Left lung (tissue), 10 donors: Measurements from ENCODE around the gene GLO1. TPM values are rescaled to one million over a fixed set of nuclear protein-coding genes. Genes with fewer than 3 reads are reported as not detected.

ENCODE experiments used
- ATAC-seq: fragments of 200-7000 bp; cut with Tn5 transposase; one replicate; pipeline ENCODE4 v1.9.1; 2020; ENCODE audit warnings: moderate library complexity
- DNase-seq, 4 donors: peaks; one replicate each; pipeline ENCODE4 v3.0.0-alpha.2; 2013 to 2020
- H3K27ac ChIP-seq, 2 donors: fragments of 200-600 bp; sonication (generic) in 1 of 2; one replicate each; pipeline versions ENCODE4 v1.5.0 to v1.8.0; 2020 to 2021
- H3K27me3 ChIP-seq, 2 donors: fragments of 200-600 bp; sonication (generic) in 1 of 2; one replicate each; pipeline versions ENCODE4 v1.5.0 to v1.8.0; 2020 to 2021
- H3K36me3 ChIP-seq, 2 donors: fragments of 200-600 bp; sonication (generic) in 1 of 2; one replicate each; pipeline versions ENCODE4 v1.5.0 to v1.8.0; 2020 to 2021
- H3K4me1 ChIP-seq, 2 donors: fragments of 200-600 bp; one replicate each; pipeline ENCODE4 v1.8.0; 2021
- H3K4me3 ChIP-seq, 2 donors: fragments of 200-600 bp; sonication (generic) in 1 of 2; one replicate each; pipeline versions ENCODE4 v1.5.0 to v1.8.0; 2020 to 2021; ENCODE audit warnings: mild to moderate bottlenecking in 1 of 2
- H3K9me3 ChIP-seq, 2 donors: fragments of 200-600 bp; sonication (generic) in 1 of 2; one replicate each; pipeline versions ENCODE4 v1.5.0 to v1.8.0; 2020 to 2021
- intact Hi-C, 2 donors: fragments of 100-400 bp; cut with DNase I; formaldehyde crosslinking; loops; one replicate each; pipeline versions ENCODE4 v1.11.2 to v1.14.2; 2022
- polyA plus RNA-seq, 6 donors: library from polyadenylated mRNA; unstranded; fragments of 120-200 nt; gene quantifications; one replicate each; pipeline ENCODE4 v1.2.1, GENCODE V29; 2013; ENCODE audit not compliant: insufficient read length in 6 of 6
- total RNA-seq, 2 donors: library from RNA; stranded (reverse); fragmentation: NEBNext Ultra II Directional; extraction: Animal tissue kit (Norgen Biotek cat#: 25700); gene quantifications; one replicate each; pipeline ENCODE4 v1.2.1, GENCODE V29; 2021
- TF ChIP-seq, protein P1 (sequence below), 2 donors: fragments of 200-600 bp; sonication (generic) in 1 of 2; IDR thresholded peaks; one replicate each; pipeline versions ENCODE4 v1.5.0 to v1.8.0; 2021; ENCODE audit warnings: antibody characterized with exemption in 2 of 2
- donor health status: DM: no; HTN: yes; CAD: no.
- donor health status: DM: no; HTN: no; CAD: no.

The GLO1 gene
- total and polyA plus RNA-seq, 8 donors, result 88.8 to 130 (median 118) TPM

DNA sequence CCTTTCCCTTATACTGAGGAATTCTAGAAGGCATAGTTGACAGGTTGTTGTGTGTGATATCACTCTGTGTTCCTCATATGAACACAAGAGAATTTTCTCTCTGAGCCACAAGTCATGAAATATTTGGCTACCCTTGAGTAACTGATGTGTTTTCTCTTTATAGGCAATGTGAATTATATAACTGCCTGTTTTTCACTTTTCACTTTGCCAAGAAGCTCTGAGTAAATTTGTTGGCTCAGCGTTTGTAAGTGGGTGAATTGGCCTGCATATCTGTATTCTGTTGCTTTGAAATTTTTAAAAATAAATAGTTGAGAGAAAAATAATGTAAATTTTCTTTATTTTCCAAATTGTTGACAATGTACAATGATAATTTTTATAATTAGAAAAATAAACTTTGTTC is 58.0 kb downstream of the GLO1 start:
- no peaks in the 10 kb centered on the region for H3K27me3 ChIP-seq
- DNase-seq (peak in 1 of 4 donors; percentile 5), ATAC-seq (no peak)
- H3K4me3 ChIP-seq, result no peak overlapping the region
- intact Hi-C loops, result no loop called here
- peaks cover 0 to 12% of the 10 kb centered on the region in 2 donors for H3K4me1 ChIP-seq
- TF ChIP-seq, protein P1, sequence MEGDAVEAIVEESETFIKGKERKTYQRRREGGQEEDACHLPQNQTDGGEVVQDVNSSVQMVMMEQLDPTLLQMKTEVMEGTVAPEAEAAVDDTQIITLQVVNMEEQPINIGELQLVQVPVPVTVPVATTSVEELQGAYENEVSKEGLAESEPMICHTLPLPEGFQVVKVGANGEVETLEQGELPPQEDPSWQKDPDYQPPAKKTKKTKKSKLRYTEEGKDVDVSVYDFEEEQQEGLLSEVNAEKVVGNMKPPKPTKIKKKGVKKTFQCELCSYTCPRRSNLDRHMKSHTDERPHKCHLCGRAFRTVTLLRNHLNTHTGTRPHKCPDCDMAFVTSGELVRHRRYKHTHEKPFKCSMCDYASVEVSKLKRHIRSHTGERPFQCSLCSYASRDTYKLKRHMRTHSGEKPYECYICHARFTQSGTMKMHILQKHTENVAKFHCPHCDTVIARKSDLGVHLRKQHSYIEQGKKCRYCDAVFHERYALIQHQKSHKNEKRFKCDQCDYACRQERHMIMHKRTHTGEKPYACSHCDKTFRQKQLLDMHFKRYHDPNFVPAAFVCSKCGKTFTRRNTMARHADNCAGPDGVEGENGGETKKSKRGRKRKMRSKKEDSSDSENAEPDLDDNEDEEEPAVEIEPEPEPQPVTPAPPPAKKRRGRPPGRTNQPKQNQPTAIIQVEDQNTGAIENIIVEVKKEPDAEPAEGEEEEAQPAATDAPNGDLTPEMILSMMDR (IDR thresholded peaks at IDR 0.05), result no peak
- no peak overlapping the region for H3K27ac ChIP-seq
- H3K9me3 ChIP-seq, result no peaks in the 10 kb centered on the region
- H3K36me3 ChIP-seq, result no peaks in the 10 kb centered on the region

DNA sequence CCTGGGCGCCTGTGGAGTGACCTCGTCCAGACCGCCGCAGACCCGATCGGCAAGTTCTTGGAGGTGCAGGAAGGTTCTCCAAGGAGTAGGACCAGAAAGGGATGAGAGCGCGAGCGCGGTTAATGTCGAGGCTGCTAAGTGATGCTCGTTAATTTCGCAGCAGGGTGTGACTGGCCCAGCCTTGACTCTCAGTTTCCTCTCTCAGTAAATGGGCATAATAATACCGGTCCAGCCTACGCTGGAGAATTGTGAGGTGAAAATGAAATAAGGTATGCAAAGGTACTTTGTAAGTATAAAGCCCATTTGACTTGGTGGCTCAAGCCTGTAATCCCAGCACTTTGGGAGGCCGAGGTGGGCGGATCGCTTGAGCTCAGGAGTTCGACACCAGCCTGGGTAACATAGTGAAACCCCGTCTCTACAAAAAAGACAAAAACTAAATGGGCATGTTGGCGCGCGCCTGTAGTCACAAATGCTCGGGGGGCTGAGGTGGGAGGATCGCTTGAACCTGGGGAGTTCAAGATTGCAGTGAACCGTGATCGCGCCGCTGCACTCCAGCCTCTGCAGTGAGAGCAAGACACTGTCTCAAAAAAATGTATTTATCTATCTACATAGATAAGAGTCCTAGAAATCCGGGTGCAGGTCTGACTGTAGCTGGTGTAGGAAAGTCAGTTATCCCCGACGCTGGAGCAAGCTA is 62.6 kb downstream of the GLO1 start:
- TF ChIP-seq, protein P1 (IDR thresholded peaks at IDR 0.05), result no peak
- DNase-seq (peak in 2 of 4 donors; percentile 3 to 5), ATAC-seq (peak; percentile 59)
- Histone ChIP-seq H3K9me3 (no peaks in the 10 kb centered on the region), H3K4me1 (peaks cover 5 to 23% of the 10 kb centered on the region in 2 donors), H3K27ac (peak overlapping the region; percentile 90 to 91), H3K27me3 (no peaks in the 10 kb centered on the region), H3K36me3 (no peaks in the 10 kb centered on the region), H3K4me3 (peak overlapping the region; percentile 79 to 85)
- intact Hi-C loops, result no loop called here

DNA sequence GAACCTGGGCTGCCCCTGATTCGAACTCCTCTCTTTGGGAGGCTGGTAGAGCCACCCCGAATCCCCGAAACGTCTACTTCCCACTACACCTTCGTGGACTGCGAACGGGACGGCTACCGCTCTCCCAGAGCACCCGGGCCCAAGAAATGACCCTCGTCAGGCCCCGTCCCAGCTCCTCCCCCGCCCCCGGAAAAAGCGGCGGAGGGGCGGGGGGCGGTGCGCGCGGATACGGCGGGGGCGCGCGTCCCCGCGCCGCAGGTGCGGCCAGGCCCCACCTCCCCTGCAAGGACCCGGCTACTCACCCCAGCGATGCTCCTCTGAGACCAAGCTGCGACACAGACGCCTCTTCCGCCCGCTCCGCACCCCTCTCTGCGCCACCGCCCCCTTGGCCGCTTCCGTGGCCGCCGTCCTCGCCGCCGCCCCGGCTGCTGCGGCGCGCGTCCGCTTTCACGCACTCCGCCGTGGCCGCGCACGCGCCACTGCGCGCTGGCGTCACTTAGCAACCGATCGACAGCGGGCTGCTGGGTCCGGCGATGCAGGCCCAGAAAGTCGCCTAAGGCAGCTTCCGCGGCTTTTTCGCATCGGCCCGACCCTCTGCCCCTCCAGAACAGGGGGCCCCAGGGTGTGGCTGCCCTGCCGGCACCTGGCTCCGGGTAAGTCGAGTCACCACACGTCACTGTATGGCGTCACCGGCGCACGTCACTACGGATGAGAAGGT is 63.3 kb downstream of the GLO1 start, which contains the start of gene BTBD9:
BTBD9 (minus strand) TSS at position 432 of the 718 bp plus-strand sequence.
- Histone ChIP-seq H3K36me3 (no peaks in the 10 kb centered on the region), H3K27ac (peak within 1 kb of the TSS; percentile 90 to 91), H3K9me3 (no peaks in the 10 kb centered on the region), H3K4me1 (peaks cover 5 to 28% of the 10 kb centered on the region in 2 donors), H3K4me3 (peak within 1 kb of the TSS; percentile 79 to 85), H3K27me3 (no peaks in the 10 kb centered on the region)
- TF ChIP-seq, protein P1 (IDR thresholded peaks at IDR 0.05), result no peak
- ATAC-seq (peak; percentile 85), DNase-seq (peak; percentile 81 to 95 (median 94))
- intact Hi-C loops, result no loop called here

DNA sequence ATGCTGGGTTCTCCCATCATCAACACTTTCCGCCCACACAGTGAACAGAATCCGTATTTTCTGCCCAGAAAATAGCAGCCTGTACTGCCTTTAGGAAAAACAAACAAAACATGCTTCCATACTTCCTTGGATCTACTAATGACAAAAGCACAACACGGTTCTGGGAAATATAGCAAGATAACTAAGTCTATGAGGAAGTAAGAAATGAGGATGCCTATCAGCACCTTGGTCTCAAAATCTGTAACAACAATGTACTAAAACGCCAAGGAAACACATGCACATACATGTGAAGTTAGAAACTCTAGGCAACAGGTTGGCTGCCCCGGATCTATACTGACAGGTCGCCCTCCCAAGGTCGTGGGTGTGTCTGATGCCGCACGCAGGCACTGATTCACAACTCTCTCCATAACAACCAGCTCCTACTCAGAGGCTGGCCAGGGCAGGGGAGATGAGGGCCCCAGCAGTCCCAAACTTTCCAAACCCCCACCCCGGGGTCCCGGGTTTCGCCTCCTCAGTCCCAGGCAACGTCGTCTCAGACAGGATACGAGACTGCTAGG is 63.9 kb downstream of the GLO1 start:
- DNase-seq, result peak in 3 of 4 donors; percentile 45 to 79 (median 56)
- peak; percentile 61 for ATAC-seq

More for the DNA sequence above, 63.9 kb downstream of the GLO1 start:
- Histone ChIP-seq H3K4me3 (peak overlapping the region; percentile 79 to 85), H3K27ac (peak overlapping the region; percentile 90 to 91), H3K27me3 (no peaks in the 10 kb centered on the region), H3K9me3 (no peaks in the 10 kb centered on the region), H3K4me1 (peaks cover 5 to 34% of the 10 kb centered on the region in 2 donors), H3K36me3 (no peaks in the 10 kb centered on the region)
- intact Hi-C loops, result no loop called here
- TF ChIP-seq, protein P1 (IDR thresholded peaks at IDR 0.05), result no peak
